HG02970 (cell line): ENCODE measurements around the gene TWNK.
A peak's percentile ranks its signal among the peaks of the same experiment; 100 is the strongest.

ENCODE experiments used
- ATAC-seq: cut with Tn5 transposase; IDR thresholded peaks from one replicate; pipeline ENCODE4 v1.9.1; 2021; ENCODE audit warnings: mild to moderate bottlenecking, moderate library complexity, moderate number of reproducible peaks; ENCODE audit not compliant: unreplicated experiment, low FRiP score

Gene TWNK

DNA sequence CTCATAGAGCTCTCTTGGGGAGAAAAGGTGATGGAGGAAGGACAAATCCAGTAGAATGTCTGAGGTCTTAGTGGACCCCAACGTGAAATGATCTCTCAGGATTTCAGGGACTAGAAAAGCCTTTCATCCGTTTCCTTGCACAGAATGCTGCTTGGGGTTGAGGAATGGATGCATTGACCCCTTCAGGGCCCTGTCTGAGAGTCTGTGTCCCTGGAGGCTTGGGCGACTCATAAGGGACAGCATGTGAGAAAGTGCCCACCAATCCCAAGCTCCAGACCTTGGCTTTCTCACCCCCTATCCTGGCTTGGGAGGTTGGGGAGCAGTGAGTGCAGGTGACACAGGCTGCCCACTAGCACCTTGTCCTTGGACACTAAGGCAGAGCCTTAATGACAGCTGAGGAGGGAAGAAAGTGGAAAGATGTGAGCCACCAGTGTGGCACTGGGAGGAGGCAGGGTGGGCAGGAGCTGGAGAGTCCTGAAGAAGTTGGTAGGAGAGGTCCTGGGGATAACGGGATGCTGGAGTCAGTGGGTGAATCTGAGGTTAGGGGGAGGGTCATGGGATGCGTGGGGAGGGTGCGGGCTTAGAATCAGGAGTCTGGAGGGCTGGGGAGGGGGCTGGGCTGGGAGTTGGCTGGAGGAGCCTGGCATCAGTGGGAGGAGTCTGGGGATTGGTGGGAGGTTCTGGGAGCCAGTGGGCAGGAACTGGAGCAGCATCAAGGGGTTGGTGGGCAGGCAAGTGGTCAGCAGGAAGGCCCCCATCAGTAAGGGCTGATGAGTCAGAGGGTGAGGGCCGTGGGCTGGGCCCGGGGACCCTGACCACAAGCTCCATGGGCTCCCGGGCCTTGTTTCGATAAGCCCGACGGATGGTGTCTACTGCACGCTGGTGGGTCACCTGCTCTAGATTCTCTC is 20.8 kb downstream of the TWNK start:
- ATAC-seq = no peak

DNA sequence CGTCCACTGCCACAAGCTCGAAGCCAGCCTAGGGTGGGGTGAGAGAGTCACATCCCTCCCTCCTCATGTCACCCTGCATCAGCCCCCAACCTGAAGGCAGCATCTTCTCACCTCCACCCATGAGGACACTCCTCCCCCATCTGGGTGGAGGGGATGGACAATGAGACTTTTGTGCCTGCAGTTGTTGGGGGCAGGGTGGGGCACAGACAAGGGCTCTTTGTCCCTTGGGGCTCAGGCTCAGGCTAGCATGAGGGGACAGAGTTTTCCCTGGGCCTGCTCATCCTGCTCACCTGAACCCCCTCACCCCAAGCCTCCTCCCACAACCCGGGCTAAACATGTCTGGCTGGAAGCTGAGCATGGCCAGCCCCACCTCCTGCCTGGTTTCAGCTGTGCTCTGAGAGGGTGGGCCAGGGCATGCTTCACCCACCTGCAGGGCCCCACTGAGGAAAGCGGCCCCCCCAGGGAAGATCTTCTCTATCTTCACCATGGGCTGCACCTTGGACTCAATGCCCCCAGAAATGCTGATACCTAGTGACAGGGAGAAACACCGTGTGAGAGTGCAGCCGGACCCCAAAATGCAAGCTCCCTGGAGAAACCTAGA is 21.6 kb downstream of the TWNK start:
- ATAC-seq = no peak

DNA sequence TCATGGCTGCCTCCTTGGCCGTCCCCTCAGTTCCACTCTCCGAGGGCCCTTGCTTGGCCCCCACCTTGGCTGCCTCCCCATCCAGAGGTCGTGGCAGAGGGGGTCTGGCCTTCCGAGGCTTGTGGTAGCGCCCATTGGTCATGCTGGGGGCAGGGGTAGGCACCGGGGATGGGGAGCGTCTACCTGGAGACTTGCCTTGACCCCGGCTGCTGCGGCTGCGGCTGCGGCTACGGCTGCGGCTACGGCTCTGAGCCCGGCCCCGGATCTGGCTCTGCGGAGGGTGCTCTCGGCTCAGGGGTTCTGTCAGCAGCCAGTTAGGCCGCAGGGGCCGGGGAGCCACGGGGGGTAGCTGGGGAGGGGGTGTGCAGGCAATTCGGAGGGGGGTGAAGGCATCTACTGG is 23.0 kb downstream of the TWNK start:
- ATAC-seq = no peak

DNA sequence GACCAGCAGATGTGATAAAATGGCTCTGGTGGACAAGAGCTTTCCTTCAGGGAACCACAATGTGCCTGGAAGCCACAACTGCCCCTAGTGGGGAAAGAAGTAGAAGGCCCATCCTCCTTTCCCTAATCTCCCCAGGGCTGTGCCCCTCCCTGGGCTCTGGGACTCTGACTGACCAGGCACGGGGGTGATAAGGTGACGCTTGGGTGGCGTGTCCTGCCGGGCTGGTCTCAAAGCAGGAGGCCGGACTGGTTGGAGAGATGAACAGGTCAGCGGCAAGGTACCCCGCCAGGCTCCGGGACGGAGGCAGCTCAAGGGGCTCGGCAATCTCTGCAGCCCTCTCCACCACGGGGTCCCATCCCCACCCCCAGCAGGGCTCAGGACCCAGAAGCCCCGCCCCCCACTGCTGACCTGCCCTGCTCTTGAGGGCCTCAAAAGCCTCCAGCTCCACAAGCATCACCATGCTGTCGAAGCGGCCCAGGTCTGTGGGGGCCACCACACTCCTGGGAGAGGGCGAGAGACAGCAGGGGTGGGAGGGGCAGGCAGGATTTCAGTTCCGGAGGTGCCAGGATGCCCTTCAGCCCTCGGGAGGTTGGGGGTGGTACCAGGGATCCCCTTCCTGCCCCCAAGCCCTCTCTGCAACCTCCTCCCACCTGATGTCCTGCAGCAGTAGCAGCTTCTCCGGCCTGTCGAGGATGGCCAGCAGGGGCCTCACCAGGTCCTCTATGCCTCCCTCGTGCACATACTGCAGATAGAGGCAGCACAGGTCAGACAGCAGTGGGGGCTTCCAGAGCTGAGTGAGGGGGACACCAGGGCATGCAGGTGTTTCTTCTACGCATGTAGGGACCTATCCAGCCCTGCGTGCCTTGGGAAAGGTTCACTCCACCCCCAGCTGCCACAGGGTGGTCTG is 24.4 kb downstream of the TWNK start:
- ATAC-seq = no peak

DNA sequence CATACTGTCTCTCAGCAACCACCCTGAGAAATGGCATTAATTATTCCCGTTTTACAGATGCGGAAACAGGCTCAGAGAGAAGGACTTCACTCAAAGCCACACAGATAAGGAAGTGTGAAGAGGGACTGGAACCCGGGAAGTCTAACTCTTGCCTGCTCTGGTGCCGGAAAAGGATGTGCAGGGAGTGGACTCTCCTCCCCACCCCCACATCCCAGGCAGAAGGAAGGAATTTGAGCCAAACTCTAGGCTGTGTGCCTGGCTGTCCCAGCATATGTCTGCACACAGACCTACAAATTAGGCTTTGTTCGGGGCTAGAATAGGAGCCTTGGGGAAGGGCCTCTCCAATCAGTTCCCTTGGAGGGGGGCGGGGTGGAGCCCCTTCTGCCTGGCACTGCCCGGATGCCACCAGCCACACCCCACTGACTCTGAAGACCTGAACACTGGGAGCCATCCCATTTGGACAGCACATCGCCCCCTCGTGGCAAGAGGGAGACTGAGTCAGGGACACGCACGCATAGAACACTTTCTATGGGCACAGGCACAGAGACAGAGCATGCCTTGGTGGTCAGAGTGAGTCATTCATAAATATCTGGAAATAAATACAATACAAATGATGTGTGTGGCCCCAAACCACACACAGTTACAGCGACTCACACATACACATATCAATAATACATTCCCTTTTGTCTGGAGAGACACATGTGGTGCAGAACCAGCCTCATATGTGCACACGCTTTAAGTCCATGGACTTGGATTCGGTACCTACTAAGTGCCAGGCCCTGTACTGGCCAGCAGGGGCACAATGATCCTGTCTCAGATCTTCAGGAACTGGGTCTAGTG is 25.4 kb downstream of the TWNK start:
- ATAC-seq = peak; percentile 56

DNA sequence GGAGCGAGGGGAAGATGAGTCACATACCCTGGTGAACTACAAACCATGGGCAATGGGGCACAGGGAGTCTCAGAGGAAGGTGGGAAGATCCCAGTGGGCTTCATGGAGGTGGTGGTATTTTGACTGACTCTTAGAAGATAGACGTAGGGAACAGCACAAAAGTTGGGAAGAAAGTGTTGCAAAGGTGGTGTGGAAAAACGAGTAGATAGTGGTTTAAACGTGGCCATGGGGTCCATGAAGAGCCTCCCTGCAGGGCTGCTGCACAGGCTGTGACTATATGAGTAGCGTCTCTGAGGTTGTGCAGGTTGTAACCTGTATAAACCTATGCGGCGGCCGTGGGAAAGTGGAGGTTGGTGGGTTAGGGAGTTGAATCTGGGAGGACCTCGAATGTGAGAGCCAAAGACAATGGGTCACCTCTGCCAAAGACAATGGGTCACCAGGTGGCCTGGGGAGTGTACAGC is 26.1 kb downstream of the TWNK start:
- no peak for ATAC-seq

DNA sequence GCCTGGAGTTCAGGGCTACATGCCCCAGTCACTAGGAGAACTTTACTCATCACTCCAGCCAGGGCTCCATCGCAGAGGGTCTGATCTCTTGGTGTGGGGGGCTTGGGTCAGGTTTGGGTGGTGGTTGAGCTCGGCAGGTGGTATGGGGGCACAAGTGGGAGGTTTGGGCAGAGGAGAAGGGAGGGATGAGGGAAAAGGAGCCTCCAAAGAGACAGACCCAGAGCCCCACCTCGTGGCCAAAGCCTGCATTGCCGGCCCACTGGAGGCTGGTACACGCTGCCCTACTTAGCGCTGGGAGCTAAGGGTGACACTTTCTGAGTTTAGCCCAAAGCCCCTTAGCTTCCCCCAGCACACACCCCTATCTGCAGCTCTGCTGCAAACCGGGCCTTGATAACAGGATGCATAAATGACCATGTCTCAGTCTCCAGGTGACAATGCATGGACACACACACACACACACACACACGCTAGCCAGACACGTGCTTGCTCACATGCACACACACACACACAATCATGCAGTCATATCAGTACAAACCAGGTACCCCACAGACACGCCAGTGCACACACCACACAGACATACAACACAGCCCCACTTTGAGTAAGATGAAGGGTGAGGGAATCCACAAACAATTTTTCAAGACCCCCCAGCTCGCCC is 27.0 kb downstream of the TWNK start:
- ATAC-seq = no peak

DNA sequence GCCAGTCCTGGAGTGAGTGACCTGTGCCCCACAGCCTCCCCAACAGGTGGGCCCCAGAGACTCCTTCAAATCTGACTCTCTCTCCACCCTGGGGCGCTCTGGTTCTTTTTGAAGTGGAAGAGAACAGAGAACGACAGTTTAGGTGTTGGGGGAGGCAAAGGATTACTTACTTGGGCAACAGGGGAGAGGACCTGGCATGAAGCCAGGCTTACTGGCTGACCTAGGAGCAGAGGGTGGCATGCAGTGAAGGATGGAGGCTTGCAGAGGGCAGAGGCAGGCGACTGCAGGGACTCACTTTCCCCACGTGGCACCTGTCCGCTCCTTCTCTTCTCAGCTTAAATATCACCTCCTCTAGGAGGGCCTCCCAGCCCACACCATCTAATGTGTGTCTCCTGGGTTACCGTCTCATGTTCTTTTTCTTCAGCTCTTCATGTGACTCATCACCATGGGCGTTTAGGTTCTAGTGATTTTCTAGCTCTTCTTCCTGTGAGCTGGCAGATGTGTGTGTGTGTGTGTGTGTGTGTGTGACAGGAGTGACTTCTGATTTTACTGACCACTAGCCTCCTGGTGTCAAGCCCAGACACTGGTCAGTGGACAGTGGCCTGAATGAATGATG is 27.7 kb downstream of the TWNK start:
- ATAC-seq = no peak

DNA sequence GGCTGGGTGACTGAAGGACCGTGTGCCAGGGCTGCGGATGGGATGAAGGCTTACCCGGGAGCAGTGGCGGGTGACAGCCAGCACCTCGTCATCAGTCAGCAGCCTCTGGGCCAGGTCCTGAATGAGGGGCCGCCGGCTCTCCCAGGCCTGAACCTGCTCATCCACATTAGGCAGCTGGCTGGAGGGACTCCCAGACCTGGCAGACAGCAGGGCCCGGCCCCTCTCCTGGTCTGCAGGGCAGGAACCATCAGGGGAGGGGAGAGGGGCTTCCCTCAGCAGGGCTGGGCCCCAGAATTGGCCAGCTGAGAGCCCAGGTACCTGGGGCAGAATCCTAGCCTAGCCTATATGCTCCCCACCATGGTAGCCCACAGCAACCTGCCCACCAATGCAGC is 28.2 kb downstream of the TWNK start:
- no peak for ATAC-seq

DNA sequence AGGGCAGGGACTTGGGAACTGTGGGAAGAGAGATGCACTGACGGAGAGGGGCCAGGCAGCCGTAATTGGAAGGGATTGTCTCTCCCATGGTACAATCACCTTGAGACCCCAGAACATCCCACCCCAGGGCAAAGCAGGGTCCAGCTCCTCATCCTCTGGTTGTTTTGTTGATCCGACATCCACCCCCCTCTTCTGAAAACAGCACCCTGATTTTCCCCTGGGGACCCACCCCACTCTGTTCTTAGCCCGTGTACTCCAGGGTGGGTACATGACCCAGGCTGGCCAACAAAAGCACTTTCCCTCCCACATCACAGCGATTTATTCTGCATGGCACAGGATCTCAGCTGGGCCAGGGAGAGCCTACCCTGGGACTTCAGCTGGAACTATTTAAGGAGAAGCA is 29.5 kb downstream of the TWNK start:
- ATAC-seq = no peak

DNA sequence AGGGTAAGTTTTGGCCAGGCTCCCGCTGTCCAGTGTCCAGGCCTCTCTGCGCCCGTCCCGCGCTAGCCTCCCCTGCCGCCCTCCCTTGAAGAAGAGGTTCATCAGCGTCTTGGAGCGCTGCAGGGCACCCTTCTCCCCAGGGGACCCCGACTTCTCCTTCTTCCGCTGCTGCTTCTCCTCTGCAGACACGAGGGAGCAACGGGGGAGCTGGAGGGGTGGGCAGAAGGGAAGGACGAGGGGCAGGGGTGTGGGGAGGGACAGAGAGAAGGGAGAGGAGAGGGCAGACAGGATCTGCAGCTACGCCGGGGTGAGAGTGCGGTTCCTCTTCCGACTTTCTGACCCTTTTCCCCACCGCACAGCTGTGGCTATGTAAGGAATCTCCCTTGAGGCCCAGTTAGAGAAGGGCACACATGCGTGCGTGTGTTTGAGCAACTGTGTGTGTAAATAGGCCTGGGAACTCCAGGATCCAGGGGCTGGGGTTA is 30.8 kb downstream of the TWNK start:
- no peak for ATAC-seq

DNA sequence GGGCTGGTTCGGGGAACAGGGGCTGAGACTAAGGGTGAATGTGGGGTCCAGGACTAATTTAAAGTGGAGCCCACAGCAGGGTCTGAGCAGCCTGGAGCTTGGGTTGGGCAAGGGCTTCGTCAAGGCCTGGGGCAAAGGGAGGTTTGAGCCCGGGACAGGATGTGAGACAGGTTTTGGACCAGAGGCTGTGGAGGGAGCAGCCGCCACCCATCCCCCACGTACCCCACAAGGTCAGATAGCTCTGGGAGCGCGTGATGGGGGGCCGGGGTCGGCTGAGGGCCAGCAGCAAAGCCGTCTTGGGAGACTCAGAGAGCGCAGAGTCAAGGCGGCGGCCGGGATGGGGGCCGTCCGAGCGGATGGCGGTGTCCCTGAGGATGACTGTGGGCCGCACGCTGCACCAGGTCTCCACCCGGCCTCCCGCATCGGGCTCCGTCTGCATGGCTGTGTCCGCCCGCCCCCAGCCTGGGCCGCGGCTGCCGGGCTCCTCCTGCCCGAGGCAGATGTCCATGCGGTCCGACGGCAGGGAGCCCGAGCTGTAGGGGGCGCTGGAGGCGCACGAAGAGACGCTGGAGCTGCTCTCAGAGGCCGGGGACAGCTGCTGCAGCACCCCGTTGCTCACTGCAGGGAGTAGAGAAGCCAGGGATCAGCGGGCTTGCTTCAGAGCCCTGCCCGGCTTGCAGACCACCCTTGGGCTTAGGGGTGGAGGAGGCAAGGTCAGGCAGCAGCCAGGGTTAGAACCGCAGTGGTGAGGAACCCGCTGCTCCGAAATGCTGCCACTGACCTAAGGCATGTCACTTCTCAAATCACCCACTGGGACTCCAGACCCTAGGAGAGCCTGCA is 31.5 kb downstream of the TWNK start:
- no peak for ATAC-seq

DNA sequence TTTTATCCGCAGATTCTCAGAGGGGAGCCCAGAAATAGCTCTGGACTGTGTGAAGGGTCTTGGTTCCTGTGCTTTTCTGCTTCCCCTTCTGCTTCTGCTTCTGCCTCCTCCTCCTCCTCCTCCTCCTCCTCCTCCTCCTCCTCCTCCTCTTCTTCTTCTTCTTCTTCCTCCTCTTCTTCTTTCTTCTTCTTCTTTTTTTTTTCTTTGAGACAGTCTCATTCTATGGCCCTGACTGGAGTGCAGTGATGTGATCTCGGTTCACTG is 32.0 kb downstream of the TWNK start:
- no peak for ATAC-seq

DNA sequence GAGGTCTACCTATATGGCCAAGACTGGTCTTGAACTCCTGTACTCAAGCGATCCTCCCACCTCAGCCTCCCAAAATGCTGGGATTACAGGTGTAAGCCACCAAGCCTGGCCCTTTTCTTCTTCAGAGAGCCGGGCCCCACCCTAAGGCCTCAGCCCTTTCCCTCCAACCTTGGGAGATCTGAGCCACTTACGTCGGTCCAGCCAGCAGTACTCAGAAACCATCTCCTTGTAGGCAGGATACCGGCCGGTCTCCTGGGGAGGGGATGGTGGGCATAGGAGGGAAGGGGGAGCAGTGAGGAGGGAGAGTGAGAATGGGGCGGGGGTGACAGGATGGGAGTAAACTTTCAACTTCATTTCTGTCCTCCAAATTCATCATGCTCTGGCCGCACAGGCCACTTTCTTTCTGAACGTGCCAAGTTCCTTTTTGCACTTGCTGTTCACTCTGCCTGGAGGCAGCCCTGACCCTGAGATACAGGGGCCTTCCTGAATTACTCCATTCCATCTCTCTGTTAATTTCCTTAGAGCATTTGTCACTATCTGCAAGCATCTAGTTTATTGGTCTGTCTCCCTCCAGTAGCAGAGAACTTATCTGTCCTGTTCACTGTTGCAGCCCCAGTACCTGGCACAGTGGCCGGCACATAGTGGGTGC is 33.2 kb downstream of the TWNK start:
- no peak for ATAC-seq

DNA sequence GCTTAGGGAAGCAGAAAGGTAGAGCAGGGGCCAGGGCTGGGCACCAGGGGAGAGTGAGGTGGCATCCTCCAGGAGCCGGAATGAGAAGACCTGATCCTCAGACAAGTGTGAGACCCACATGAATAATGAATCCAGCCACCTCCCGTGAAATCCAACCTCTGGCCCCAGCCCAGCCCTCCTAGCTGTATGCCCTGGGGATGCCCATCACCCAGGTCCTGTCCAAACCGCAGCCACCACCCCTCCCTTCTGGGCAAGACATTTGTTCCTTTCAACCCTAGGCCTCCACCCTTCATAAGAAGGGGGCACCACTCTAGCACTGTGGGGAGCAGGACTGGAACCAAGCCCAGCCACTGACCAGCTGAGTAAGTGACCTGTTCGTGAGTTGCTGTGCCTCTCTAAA is 33.9 kb downstream of the TWNK start:
- ATAC-seq = no peak

DNA sequence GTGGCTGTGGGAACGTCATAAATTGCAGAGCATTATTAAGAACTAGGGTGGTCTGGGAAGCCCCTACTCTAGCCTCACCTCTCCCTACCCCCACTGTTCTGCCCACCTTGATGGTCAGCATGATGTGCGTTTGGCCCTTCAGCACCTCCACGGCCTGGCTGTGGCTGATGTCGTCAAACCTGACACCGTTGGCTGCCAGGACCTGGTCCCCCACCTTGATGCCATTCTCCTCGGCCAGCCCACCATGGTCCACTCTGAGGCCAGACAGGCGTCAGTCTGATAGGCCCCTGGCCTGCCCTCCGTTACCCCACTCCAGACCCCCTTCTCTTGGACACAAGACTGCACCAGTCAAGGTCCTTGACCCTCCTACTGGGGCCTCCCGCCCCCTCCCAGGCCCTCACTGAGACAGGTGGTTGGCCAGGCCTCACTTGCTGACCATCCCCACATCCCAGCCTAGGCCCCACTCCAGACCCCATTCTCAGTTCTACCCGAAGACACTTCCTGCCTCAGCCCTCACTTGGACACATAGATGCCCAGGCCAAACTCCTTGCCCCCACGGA is 34.4 kb downstream of the TWNK start:
- no peak for ATAC-seq

DNA sequence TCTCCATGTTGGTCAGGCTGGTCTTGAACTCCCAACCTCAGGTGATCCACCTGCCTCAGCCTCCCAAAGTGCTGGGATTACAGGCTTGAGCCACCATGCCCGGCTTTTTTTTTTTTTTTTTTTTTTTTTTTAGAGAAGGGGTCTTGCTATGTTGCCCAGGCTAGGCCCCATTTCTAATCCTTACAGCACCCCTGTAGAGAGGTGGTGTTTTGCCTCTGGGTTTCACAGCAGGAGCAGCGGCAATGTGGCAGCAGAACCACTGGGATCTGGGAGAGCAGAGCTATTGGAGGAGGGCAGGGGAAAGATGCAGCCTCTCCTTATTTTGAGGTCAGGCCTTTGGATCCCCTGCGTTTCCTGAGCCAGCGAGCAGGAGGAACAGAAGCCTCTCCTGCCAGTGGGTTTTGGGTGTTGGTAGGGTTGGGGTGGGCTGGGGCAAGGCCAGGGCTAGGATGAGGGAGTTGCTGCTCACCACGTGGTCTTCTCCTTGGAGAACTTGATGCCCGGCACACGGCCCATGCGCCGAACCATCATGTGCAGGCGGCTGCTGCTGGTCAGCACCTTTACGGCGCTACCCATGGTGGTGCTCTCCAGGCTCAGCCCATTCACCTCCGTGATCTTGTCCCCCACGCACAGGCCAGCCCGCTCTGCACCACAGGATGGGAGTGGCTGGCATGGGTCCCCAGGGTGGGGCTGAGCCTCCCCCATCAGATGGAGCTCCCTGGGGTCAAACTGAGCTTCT is 35.8 kb downstream of the TWNK start:
- no peak for ATAC-seq
